MV-4-11 (cell line): ENCODE results near the gene STYXL1.

ENCODE experiments used
- DNase-seq: peaks from one replicate; lab custom pipeline; 2025; lab: John Stamatoyannopoulos, UW

The STYXL1 gene

DNA sequence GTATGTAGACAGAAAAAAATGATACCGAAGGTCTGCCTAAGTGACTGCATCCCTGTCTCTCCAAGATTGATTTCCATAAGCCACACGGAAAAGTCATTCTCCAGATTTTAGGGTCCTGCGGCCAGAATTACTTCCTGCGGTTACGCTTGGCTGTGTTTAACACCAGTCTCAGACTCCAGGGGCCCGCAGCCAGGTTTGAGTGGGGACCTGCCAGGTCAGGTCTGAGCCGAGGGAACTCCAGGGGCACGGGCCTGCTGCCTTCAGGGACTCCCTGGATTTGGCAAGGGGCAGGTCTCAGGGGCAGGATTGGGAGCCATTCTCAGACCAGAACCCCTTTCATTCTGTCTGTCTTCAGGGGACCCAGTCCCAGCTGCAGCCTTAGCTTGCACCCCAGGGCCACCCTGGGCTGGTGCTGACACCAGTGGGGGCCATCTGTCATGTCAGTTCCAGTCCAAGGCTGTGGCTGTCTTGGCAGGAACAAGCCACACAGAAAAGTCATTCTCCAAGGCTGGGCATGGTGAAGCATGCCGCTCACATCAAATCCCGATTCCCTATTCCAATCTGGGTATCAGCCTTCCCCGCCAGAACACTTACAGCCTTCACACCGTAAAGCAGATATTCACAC is 92.4 kb downstream of the STYXL1 start:
- DNase-seq, result no peak

- peak; percentile 70 for DNase-seq
Observed at GRCh38 chr7:75953931-75954330, 93.9 kb downstream of the STYXL1 start.

DNA sequence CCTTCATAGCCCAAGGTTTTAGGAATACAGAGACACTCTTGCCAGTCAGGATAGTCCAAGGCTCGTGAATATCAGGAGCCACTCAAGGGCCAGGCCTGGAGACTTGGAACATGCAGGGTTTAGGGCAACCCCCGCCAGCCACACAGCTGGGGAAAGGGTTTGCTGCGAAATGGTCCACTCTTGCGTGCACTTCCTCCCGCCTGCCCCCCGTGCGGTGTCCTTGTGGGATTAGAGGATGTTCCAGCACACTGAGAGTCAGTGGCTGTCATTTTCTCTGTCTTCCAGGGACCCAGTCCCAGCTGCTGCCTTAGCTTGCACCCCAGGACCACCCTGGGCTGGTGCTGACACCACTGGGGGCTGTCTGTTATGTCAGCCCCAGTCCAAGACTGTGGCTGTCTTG is 94.4 kb downstream of the STYXL1 start:
- DNase-seq, result peak; percentile 23

DNA sequence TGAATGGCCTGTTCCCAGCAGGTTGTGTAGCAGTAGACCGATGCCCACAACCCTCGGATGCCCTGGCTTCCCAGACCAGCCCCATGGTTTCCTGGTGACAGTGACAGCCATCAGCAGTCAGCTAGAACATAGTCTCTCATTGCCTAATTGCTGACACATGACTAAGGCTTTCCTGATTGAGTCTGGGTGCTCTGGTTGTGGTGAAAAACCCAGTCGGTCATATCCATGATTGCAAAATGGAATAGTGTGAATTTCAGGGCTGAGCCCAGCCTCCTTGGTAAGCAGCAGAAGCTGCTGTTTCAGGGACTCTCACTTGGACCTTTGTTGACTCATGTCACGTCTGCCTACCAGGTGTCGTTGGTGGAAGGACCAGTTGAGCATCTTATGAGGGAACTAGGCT is 96.3 kb downstream of the STYXL1 start:
- peak; percentile 95 for DNase-seq

GRCh38 chr7:75950111-75950681 is 97.6 kb downstream of the STYXL1 start:
- peak; percentile 53 for DNase-seq

GRCh38 chr7:75948179-75948578 is 99.6 kb downstream of the STYXL1 start:
- no peak for DNase-seq
